ENCODE data around the gene TBC1D14.
"Not testable (repeated sequence)": the region's sequence is repeated elsewhere in the genome, so short reads cannot be mapped to it uniquely, and the experiment has no call there.

Gene TBC1D14

DNA sequence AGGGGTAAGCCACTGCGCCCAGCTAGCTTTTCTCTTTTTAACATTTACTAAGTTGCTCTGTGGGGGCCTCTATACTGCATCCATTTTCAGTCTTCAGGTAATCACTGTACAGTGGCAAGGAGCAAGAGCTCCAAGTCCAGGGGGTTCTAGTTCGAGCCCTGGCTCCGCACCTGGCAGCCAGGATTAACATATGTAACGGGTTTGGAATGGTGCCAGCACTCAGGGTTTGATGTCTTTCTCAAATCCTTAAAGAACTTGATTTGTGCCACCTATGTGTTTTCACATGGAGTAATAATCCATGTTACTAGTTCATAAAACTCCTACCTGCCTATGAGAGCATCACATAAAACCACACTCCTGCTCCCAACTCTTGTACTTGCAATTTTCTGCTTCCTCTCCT is 153.7 kb downstream of the TBC1D14 start:
- DNase-seq (ENCODE audit: low read depth): no peak

- no peak for DNase-seq (ENCODE audit: low read depth)
Observed at GRCh38 chr4:7066006-7066405, 156.4 kb downstream of the TBC1D14 start.

DNA sequence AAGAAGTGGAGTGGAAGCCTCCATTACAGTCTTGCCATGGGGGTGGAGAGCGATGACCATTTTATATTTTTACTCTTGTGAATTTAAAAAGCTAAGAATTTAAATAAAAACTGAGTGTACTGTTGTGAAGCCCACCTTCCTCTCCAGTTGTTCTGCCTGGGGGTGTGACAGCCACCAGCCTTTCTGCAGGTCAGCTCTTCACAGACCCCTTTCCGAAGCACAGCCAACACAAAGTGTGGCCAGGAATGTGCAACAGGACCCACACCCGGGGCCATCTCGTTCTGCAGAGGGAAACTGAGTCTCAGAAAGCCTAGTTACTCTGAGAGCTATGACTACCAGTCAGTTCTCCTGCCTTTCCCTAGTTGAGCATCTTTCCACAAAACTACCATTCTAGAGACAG is 156.9 kb downstream of the TBC1D14 start:
- DNase-seq (ENCODE audit: low read depth): no peak

- DNase-seq (ENCODE audit: low read depth): no peak
Observed at GRCh38 chr4:7067126-7067451, 157.5 kb downstream of the TBC1D14 start.

GRCh38 chr4:7067452-7068278 is 158.0 kb downstream of the TBC1D14 start, which contains the start of gene GRPEL1:
Gene GRPEL1 (minus strand): TSS chr4:7068064. CDS start chr4:7068032, 32 bp downstream.
- peak; percentile 100 for DNase-seq (ENCODE audit: low read depth)

- no peak for DNase-seq (ENCODE audit: low read depth)
Observed at GRCh38 chr4:7068279-7068842, 158.7 kb downstream of the TBC1D14 start.

DNA sequence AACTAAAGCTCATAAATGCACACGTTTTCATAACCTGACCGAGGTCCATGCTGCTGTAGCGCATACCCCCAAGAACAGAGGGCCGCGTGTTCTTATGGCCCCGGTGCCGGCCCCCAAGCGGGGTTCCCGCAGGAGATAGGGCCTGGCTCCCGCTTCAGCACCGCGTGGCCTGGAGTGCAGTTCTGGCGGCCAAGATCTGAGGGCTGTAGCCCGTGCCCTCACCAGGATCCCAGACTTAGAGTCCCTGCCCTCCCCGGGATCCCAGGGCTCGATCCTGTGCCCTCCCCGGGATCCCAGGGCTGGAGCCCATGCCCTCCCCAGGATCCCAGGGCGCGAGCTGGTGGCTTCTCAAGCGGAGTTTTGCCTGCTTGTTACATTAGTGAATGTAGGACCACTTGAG is 159.3 kb downstream of the TBC1D14 start:
- DNase-seq (ENCODE audit: low read depth): no peak

DNA sequence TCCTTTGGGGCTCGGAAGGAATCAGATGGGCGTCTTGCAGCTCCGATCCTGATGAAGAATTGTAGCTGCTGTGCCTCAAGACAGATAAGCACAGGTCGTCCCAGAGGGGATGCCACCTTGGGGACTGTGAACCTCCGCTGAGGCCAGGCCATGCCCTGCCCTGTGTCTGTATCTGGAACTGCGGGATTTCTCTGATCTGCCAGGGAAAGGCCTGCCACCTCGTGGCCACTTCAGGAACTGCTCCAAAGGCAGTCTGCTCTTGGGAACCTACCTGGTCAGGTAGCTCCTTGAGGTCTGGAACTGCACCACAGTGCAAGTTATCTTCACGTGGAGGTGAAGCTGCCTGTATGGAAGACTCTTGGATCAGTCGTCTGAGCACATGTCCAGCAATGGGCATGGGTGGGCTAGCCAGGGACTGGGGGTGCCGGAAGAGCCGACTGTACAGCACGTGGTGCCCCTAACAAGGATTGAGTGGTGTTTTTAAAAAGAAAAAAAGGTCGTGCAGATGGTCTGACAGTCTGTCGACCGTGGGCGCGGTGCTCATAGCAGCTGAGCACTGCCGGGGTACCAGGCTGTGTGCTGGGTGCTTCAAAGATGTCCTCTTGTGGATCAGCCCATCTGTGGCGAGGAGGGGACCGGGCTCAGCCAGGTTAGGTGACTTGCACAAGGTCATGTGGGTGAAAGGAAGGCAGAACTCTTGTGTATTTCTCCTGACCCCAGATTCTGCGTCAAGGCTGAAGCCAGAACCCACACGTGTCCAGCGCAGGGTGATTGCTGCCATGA is 161.3 kb downstream of the TBC1D14 start:
- DNase-seq (ENCODE audit: low read depth): peak; percentile 81

DNA sequence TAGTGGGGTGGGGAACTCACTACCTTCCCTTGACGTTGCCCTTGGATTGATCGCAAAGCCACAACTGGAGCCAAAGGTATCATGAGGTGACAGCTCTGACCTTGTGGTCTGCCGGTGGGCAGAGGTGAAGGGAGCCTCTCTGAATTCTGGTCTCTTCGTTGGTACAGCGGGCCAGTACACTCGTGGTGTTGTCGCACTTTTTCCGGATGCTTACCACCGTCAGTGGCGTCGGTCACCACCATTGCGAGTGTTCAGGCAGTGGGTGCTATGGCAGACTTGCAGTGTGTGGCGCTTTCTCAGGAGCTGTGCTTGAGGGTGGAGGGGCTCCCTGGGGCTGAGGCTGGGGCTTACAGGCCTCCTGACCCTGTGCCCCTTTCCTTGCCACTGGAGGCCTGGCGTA is 163.4 kb downstream of the TBC1D14 start:
- no peak for DNase-seq (ENCODE audit: low read depth)

DNA sequence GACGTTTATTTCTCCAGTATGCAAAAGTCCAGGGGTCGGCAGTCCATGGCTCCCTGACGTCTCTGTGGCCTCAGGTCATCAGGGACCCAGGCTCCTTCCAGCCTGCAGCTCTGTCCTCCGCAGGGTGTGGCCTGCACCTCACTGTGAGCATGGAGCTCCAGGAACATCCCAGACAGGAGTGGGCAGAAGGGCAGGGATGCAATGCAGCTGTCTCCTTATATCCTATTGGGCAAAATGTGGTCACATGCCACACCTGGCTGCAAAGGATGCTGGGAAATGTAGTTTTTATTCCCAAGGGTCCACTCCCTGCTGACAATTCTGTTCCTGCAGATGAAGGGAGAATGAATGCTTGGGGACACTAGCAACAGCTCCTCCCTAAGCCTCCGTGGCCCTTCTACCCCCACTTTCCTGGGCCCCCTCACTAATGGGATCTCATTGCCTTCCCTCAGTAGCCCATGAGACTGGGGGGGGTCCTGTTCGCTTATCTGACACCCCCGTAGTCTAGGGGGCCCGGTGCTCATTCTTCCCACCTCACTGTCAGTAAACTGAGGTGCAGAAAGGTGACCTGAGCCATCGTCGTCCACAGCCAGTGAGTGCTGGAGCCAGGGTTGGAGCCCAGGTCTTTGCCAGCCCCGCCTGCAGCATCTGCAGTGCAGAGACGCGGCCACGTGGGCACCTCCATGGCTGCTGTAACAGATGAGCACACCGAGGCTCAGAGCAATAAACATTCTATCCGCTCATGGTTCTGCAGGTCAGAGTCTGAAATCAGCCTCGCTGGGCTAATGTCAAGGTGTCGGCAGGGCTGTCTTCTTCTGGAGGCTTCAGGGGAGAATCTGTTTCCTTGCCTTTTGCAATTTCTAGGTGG is 164.1 kb downstream of the TBC1D14 start:
- DNase-seq (ENCODE audit: low read depth): no peak

DNA sequence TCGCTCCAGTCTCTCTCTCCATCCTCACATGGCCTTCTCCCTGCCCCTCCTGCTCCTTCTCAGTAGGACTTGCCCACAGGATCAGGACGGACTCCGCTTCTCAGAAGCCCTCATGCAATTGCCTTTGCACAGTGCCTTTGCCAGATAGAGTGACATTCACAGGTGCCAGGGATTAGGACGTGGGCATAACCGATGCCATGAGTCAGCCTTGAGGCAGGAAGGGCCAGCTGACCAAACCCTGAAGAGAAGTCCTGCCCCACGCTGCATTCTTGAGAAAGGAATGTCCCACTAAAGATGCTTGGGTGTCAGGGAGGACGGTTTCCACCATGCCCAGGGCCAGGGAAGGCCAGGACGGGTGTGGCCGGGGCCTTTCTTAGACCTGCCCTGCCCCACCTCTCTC is 164.8 kb downstream of the TBC1D14 start:
- DNase-seq (ENCODE audit: low read depth): no peak

DNA sequence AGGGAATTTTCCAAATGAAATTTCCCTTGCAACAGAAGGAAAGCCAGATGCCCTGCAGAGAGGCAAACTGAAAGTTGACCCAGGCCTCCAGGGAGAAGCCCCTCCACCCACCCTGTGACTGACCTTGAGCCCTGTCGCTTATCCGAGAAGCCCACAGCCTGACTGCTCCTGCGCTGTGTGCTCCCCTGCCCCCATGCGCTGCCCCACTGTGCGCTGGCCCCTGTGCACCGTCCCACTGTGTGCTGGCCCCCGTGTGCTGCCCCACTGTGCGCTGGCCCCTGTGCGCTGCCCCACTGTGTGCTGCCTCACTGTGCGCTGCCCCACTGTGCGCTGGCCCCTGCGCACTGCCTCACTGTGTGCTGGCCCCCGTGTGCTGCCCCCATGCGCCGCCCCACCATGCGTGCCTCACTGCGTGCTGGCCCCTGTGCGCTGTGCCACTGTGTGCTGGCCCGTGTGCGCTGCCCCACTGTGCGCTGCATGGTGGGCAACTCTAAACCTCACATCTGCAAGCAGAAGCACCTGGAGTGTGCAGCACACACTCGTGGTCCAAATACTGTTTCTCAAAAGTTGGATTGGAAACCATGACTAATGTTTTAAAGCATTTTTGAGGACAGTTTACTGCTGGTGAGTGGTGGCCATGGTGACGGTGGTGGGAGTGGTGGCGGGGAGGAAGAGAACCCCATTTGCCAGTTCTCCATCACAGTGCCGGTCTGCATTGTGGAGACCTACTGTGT is 166.5 kb downstream of the TBC1D14 start:
- no peak for DNase-seq (ENCODE audit: low read depth)

DNA sequence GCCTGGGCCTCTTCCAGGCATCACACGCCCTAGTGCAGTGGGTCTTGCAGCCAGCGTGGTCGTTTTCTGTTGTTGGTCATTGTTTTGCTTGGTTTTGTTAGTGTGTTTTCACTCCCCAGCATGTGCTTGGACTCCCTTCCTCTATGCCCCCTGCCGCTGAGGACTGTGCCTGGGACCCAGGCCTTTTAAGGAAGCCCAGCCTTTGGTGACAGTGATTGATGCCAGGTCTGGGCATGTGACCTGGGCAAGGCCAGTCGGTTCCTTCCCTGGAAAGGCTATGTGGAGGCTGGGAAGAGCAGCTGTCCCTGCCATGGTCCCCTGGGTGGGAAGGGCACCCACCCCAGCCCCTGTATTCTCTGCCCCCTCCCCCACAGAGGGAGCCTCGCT is 167.1 kb downstream of the TBC1D14 start:
- DNase-seq (ENCODE audit: low read depth): no peak

DNA sequence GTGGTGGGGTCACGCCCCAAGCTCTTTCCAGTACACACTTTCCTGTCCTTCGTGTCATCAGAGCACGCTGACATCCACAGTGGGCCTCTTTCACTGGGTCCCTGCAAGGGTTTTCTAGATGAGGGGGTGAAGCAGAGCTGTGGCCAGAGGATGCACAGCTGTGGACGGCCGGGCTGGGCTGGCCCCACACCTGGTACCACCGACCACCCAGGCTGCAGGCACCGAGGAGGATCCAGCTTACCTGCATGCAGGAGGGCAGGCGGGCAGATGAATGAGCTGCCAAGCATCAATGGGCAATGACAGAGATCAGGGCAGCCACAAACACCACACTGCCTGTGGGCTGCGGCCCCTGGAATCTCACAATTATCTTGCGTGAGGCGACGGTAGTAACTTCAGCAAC is 167.7 kb downstream of the TBC1D14 start:
- no peak for DNase-seq (ENCODE audit: low read depth)

DNA sequence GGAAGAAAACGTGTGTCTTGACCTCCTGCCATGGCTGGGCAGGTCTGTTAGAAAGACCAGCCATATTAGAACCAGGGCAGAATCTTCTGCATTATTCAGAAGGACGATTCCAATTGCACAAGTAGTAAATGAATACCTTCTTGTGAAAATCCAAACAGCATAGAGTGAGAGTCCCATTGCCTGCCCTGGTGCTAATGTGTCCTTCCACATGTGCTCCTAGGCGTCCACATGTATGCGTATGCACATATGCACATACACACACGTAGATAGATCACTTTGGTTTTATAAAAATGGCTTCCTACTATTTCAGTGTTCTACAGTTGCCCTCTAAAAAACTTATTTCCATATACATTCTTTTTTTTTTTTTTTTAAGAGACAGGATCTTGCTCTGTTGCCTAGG is 168.4 kb downstream of the TBC1D14 start:
- no peak for DNase-seq (ENCODE audit: low read depth)

- DNase-seq (ENCODE audit: low read depth): not testable (repeated sequence)
Observed at GRCh38 chr4:7079483-7079882, 169.9 kb downstream of the TBC1D14 start.

- not testable (repeated sequence) for DNase-seq (ENCODE audit: low read depth)
Observed at GRCh38 chr4:7079909-7080308, 170.3 kb downstream of the TBC1D14 start.

Data from stimulated activated CD8-positive, alpha-beta memory T cell treated with anti-CD3 and anti-CD28 coated beads, Interleukin-12 subunit alpha, Interleukin-12 subunit beta, amount 100 ng/mL, for 1 hour (primary cell).